Subcutaneous adipose tissue (tissue), 4 donors: Measurements from ENCODE around the gene DKC1. TPM values are rescaled to one million over a fixed set of nuclear protein-coding genes. Genes with fewer than 3 reads are reported as not detected.

Source experiments
- total RNA-seq, 4 donors: library from RNA; depleted of rRNA; stranded (reverse); fragments of >200 nt; gene quantifications; one replicate each; pipeline ENCODE4 v1.1.0, GENCODE V29; 2016
- TF ChIP-seq, protein P1 (sequence below): fragments of 450-650 bp; IDR thresholded peaks from one replicate; pipeline ENCODE4 v1.5.1; 2016; ENCODE audit warnings: low read depth, mild to moderate bottlenecking, control low read depth, antibody characterized with exemption, moderate library complexity

Gene DKC1
- total RNA-seq, 4 donors from 2014 or later, result 23.3 to 65.7 (median 42.1) TPM

DNA sequence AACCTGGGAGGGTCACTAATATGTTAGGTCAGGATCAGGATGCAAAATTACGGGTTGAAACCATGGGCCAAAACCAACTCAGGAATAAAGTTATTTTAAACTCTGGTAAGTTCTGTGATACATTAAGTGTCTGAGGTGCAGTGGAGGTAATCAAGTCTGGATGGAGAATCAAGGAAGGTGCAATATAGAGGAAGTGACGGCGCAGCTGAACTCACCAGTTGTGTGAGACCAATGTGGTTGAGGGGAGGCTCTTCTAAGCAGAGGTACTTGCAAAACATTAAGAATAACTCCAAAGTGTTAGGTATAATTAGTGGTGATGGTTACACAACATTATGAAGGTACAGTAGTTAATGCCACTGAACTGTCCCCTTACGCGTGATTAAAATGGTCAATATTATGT lies 31.5 kb upstream of the DKC1 start:
- TF ChIP-seq, protein P1, sequence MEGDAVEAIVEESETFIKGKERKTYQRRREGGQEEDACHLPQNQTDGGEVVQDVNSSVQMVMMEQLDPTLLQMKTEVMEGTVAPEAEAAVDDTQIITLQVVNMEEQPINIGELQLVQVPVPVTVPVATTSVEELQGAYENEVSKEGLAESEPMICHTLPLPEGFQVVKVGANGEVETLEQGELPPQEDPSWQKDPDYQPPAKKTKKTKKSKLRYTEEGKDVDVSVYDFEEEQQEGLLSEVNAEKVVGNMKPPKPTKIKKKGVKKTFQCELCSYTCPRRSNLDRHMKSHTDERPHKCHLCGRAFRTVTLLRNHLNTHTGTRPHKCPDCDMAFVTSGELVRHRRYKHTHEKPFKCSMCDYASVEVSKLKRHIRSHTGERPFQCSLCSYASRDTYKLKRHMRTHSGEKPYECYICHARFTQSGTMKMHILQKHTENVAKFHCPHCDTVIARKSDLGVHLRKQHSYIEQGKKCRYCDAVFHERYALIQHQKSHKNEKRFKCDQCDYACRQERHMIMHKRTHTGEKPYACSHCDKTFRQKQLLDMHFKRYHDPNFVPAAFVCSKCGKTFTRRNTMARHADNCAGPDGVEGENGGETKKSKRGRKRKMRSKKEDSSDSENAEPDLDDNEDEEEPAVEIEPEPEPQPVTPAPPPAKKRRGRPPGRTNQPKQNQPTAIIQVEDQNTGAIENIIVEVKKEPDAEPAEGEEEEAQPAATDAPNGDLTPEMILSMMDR, result no peak

DNA sequence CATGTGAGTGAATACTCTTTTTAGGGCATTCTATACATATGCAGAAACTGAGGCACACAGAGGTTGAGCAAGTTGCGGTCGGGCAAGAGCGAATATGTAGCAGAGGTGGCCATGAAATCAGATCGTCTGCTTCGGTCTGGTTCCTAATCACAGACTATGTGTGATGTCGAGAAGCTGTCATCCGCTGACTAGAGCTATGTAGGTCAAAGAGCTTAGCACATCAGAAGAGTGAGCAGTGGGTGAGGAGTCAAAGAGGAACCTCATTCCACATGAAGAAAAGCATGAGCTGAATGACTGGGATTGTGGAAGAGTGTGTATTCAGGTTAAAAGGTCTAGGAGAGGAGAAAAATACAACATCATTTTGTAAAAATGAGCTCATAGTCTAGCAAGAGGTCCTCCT lies 30.8 kb upstream of the DKC1 start:
- TF ChIP-seq, protein P1, result no peak

DNA sequence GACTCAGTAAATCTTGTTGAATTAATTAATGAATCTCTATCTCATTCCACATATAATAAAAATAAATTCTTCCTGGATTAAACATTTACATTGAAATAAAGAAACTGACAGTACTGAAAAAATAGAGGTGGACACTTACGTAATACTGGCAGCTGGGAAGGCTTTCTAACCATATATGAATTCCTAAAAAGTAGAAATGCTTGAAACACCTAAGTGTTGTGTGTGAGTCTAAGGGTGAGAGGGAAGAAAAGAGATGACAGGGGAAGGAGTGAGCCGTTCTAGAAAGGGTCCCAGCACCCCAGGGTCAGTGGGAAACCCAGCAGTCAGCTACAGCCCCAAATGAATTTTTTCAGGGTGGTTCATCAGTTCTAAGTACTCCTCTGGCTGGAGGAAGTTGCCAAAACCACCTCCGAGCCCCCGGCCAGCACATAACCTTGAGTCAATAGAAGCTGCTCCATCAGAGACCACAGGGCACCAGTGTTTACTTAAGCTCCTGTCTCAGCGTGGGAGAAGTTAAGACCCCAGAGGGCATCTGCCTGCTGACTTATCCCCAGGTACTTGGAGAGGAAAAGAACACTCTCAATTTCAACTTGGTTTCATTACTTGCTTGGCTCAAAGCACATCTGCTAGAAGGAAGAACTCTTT lies 30.1 kb upstream of the DKC1 start:
- TF ChIP-seq, protein P1, result no peak

DNA sequence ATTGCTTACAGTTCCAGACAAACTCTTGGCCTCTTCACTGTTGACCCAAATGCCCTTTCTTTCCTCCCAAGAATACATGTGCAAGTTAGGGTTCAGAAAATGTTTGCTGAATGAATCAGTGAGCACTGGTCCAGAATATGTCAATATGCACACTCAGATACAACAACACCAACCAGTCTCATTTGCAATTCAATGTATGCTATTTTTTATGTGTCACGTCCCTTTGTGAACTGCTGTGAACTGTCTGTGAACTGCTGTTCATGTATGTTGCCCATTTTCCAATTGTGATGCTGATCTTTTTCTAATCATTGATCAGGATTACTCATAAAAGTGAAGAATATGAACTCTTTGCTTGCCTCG lies 29.6 kb upstream of the DKC1 start:
- TF ChIP-seq, protein P1, result no peak

DNA sequence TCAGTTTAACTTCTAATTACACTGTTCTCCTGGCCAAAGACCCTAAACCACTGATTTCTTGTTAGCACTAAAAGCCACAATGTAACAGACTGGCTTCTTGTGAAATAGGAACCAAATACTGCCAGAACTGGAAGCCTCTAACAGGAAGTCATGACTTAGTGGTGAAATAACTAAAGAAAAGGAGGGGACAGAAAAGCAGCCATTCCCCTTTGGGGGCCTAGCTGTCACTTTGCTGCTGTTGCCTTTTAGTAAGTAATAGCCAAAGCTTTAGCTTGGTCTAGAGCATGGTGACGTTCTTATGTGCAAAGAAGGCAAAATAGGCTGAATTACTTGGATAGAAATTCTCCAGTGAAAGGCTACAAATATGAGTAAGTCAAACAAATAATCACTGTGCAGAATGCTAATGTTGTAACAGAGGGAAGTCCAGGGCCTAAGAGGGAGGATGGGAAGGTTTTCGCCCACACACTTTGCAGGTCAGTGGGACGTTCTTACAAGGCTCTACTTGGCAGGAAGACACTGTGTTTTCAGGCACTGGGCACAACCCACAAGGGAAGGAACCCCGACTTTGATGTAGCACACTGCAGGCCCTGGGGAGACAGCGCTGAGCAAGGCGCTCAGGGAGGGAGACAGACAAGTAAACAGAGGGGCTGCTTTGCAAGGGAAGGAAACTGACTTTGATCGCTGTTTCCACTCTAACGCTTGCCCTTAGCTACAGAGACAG lies 28.4 kb upstream of the DKC1 start:
- TF ChIP-seq, protein P1, result no peak

DNA sequence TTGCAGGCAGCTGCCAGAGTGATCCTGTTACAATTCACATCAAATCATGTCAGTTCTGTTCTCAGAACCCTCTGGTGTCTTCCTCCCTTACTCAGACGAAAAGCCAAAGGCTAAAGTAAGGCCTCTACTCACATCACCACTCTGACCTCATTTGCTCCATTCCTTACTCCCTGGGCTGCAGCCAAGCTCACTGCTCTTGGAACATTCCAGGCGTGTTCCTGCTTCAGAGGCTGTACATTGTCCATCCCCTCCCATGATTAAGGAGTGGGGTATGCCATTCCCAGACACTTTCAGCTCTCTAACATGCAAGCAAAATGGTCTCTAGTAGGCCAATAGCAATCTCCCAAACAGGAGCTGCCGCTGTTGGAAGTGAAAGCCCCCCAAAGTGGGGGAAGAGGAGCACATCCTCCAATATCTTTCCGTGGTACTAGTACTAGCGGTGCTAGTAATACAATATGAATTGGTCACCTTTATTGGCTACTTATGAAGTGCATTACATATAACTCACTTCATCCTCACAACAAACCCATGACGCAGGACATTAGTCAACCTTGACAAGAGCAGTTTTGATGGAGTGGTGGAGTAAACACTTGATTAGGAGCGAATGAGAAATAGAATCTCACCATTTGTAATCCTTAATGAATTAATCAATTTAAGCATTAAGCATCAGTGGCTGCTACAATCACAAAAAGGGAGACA lies 26.8 kb upstream of the DKC1 start:
- TF ChIP-seq, protein P1, result no peak

DNA sequence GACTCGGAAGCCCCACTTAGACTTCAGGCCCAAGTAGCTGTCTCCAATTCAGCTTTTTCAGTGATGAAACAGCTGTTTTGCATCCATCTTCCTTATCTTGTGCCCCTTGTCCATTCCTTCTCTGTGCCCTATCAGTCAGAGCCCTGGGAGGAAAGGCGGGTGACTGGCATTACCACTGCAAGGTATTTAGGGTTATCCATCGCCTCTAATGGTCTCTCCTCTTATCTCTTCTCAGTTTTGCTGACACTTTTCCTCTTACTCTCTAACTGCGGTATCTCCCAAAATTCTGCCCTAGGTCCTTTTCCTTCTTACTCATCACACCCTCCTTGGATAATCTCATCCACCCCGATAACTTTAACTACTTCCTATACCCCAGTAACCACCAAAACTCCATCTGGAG lies 25.5 kb upstream of the DKC1 start:
- TF ChIP-seq, protein P1, result no peak
